ENCODE data around the gene PPP2R5C.

The PPP2R5C gene

GRCh38 chr14:101789222-101789621 lies 27.7 kb downstream of the PPP2R5C start:
- H3K27me3 ChIP-seq (ENCODE audit: control insufficient read depth, low read length), result no peaks in the 10 kb centered on the region
- no peak overlapping the region for H3K4me3 ChIP-seq (ENCODE audit: low read length)
- H3K9me2 ChIP-seq (replicated peaks; ENCODE audit: control insufficient read depth, low read length), result no peaks in the 10 kb centered on the region
- H3K4me1 ChIP-seq (ENCODE audit: control insufficient read depth, low read length), result peaks cover 23% of the 10 kb centered on the region
- no peaks in the 10 kb centered on the region for H4K20me1 ChIP-seq (ENCODE audit: control insufficient read depth, insufficient read depth, low read depth, low read length)
- H3F3A ChIP-seq (ENCODE audit: control insufficient read depth, insufficient read depth), result 0 out of 2 replicates have a peak, but pooled peaks cover 2% of the 10 kb centered on the region
- peaks cover 10% of the 10 kb centered on the region for H3K9me3 ChIP-seq (ENCODE audit: control insufficient read depth, insufficient read depth, low read length)
- H3K36me3 ChIP-seq (ENCODE audit: control insufficient read depth, low read length), result peaks cover 10% of the 10 kb centered on the region
- TF ChIP-seq, protein P1, sequence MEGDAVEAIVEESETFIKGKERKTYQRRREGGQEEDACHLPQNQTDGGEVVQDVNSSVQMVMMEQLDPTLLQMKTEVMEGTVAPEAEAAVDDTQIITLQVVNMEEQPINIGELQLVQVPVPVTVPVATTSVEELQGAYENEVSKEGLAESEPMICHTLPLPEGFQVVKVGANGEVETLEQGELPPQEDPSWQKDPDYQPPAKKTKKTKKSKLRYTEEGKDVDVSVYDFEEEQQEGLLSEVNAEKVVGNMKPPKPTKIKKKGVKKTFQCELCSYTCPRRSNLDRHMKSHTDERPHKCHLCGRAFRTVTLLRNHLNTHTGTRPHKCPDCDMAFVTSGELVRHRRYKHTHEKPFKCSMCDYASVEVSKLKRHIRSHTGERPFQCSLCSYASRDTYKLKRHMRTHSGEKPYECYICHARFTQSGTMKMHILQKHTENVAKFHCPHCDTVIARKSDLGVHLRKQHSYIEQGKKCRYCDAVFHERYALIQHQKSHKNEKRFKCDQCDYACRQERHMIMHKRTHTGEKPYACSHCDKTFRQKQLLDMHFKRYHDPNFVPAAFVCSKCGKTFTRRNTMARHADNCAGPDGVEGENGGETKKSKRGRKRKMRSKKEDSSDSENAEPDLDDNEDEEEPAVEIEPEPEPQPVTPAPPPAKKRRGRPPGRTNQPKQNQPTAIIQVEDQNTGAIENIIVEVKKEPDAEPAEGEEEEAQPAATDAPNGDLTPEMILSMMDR (IDR thresholded peaks at IDR 0.05; ENCODE audit: low read depth, low read length, poor library complexity, severe bottlenecking), result no peak
- TF ChIP-seq EZH2phosphoT487 (IDR thresholded peaks at IDR 0.05; ENCODE audit: borderline replicate concordance, low read length), result no peak
- H3K27ac ChIP-seq (ENCODE audit: low read depth, low read length), result no peak overlapping the region
- no peaks in the 10 kb centered on the region for H3K79me2 ChIP-seq (ENCODE audit: control insufficient read depth, low read length)
- H3K4me2 ChIP-seq (ENCODE audit: low read length), result no peak overlapping the region

DNA sequence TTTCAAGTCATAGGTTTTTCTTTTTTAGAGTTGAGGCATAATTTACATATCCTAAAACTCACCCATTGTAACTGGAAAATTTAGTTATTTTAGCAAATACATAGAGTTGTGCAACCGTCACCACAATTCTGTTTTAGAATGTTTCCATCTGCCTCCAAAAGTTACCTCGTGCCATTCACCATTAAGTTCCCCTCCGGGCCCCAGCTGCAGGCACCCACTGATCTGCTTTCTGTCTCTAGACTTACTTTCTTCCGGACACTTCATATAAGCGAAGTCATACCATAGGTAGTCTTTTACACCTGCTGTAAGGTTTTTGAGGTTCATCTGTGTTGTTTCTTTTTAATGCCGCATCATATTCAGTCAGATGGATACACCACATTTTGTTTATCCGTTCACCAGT lies 28.7 kb downstream of the PPP2R5C start:
- H3K9me2 ChIP-seq (replicated peaks; ENCODE audit: control insufficient read depth, low read length), result no peaks in the 10 kb centered on the region
- H3K27ac ChIP-seq (ENCODE audit: low read depth, low read length), result no peak overlapping the region
- no peak overlapping the region for H3K4me3 ChIP-seq (ENCODE audit: low read length)
- H3K4me2 ChIP-seq (ENCODE audit: low read length), result 0 out of 2 replicates have a peak overlapping the region, but pooled peaks have one; percentile 3
- 0 out of 2 replicates have a peak, but pooled peaks cover 2% of the 10 kb centered on the region for H3F3A ChIP-seq (ENCODE audit: control insufficient read depth, insufficient read depth)
- no peaks in the 10 kb centered on the region for H4K20me1 ChIP-seq (ENCODE audit: control insufficient read depth, insufficient read depth, low read depth, low read length)
- peaks cover 29% of the 10 kb centered on the region for H3K4me1 ChIP-seq (ENCODE audit: control insufficient read depth, low read length)
- no peaks in the 10 kb centered on the region for H3K27me3 ChIP-seq (ENCODE audit: control insufficient read depth, low read length)
- H3K9me3 ChIP-seq (ENCODE audit: control insufficient read depth, insufficient read depth, low read length), result peaks cover 16% of the 10 kb centered on the region
- peaks cover 13% of the 10 kb centered on the region for H3K36me3 ChIP-seq (ENCODE audit: control insufficient read depth, low read length)
- TF ChIP-seq EZH2phosphoT487 (IDR thresholded peaks at IDR 0.05; ENCODE audit: borderline replicate concordance, low read length), result no peak
- TF ChIP-seq, protein P1 (IDR thresholded peaks at IDR 0.05; ENCODE audit: low read depth, low read length, poor library complexity, severe bottlenecking), result no peak
- no peaks in the 10 kb centered on the region for H3K79me2 ChIP-seq (ENCODE audit: control insufficient read depth, low read length)

DNA sequence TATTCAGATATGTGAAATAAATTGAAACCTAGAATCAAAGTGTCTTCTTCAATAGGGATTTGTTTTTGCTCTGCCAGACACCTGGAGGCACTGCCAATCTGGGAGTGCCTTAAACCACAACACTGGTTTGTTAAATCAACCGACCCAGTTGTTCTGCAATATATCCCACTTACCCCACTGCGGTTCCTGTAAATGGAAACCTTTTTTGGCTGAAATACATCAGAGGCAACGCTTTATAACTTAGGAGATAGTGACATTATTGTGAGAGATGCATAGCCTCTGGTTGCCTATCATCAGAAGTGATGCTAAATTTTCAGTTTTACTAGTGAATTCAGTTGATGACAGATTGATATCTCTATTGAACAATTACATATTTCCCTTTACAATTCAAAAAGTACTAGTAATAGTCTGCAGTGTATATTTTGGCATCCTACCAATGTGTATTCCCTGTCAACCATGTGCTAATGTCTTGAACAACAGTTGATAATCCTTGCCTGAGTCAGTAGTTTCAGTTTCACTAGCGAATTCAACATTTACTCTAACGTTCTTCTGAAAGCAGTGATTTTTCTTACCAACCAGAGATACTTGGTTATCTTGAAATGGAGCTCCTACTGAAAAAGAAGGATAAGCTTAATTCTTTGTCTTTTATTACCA lies 30.5 kb downstream of the PPP2R5C start:
- peak overlapping the region; percentile 58 for H3K4me2 ChIP-seq (ENCODE audit: low read length)
- H3K79me2 ChIP-seq (ENCODE audit: control insufficient read depth, low read length), result no peaks in the 10 kb centered on the region
- peak overlapping the region; percentile 45 for H3K4me3 ChIP-seq (ENCODE audit: low read length)

More for the DNA sequence above, 30.5 kb downstream of the PPP2R5C start:
- peaks cover 16% of the 10 kb centered on the region for H3K9me3 ChIP-seq (ENCODE audit: control insufficient read depth, insufficient read depth, low read length)
- H4K20me1 ChIP-seq (ENCODE audit: control insufficient read depth, insufficient read depth, low read depth, low read length), result no peaks in the 10 kb centered on the region
- H3K9me2 ChIP-seq (replicated peaks; ENCODE audit: control insufficient read depth, low read length), result no peaks in the 10 kb centered on the region
- no peaks in the 10 kb centered on the region for H3K27me3 ChIP-seq (ENCODE audit: control insufficient read depth, low read length)
- peaks cover 43% of the 10 kb centered on the region for H3K4me1 ChIP-seq (ENCODE audit: control insufficient read depth, low read length)
- H3K36me3 ChIP-seq (ENCODE audit: control insufficient read depth, low read length), result peaks cover 13% of the 10 kb centered on the region
- TF ChIP-seq, protein P1 (IDR thresholded peaks at IDR 0.05; ENCODE audit: low read depth, low read length, poor library complexity, severe bottlenecking), result no peak
- no peak for TF ChIP-seq EZH2phosphoT487 (IDR thresholded peaks at IDR 0.05; ENCODE audit: borderline replicate concordance, low read length)
- H3K27ac ChIP-seq (ENCODE audit: low read depth, low read length), result no peak overlapping the region
- H3F3A ChIP-seq (ENCODE audit: control insufficient read depth, insufficient read depth), result 0 out of 2 replicates have a peak, but pooled peaks cover 4% of the 10 kb centered on the region

Data from DOHH2 (cell line).